SK-N-SH (cell line): ENCODE measurements around the gene ROBO1. TPM values are rescaled to one million over a fixed set of nuclear protein-coding genes. Genes with fewer than 3 reads are reported as not detected.

Experiments used
- CTCF ChIA-PET: fragments of 300-600, 350-600 bp; formaldehyde crosslinking; extraction: SDS; loops from one replicate; lab custom pipeline; 2021; lab: Yijun Ruan, JAX
- POLR2A ChIA-PET: fragments of 350-600 bp; sonication (Branson Sonifier 250); formaldehyde crosslinking; extraction: SDS; loops from one replicate; lab custom pipeline; 2020; ENCODE audit warnings: antibody characterized with exemption, inconsistent platforms; lab: Yijun Ruan, JAX
- DNase-seq: peaks from one replicate; pipeline ENCODE4 v3.0.0; 2012
- H2AFZ ChIP-seq: fragments of 200-600 bp; sonication (generic); 2 replicates; pipeline ENCODE4 v1.8.1; 2016; ENCODE audit warnings: antibody characterized with exemption, mild to moderate bottlenecking, low read depth
- H3F3A ChIP-seq: fragments of 200-600 bp; sonication (generic); replicated peaks from 2 replicates; pipeline ENCODE3; 2016; ENCODE audit warnings: antibody characterized with exemption, mild to moderate bottlenecking; ENCODE audit not compliant: insufficient read depth
- H3K27ac ChIP-seq, 2 experiments: fragments of 200-500 bp in 1 of 2; fragments of 200-600 bp in 1 of 2; sonication (Bioruptor generic) in 1 of 2; sonication (generic), shearing (Covaris generic) in 1 of 2; 2 replicates each; pipeline versions ENCODE4 v1.5.1 to v1.6.1; 2014 to 2016; ENCODE audit warnings: low read depth in 2 of 2, inconsistent platforms in 1 of 2, low read length in 1 of 2, mild to moderate bottlenecking in 1 of 2, mixed read lengths in 1 of 2
- H3K27me3 ChIP-seq: fragments of 200-600 bp; sonication (generic), shearing (Covaris generic); 2 replicates; pipeline ENCODE4 v1.6.1; 2016; ENCODE audit warnings: mixed run types; ENCODE audit not compliant: insufficient read depth
- H3K36me3 ChIP-seq, 2 experiments: fragments of 200-500 bp in 1 of 2; fragments of 200-600 bp in 1 of 2; sonication (Bioruptor generic) in 1 of 2; sonication (generic) in 1 of 2; replicated peaks in 1 of 2; 2 replicates each; pipeline versions ENCODE3 to v1.5.1; 2014 to 2016; ENCODE audit warnings: low read length in 1 of 2, mild to moderate bottlenecking in 1 of 2; ENCODE audit not compliant: insufficient read depth in 2 of 2, control insufficient read depth in 1 of 2
- H3K4me1 ChIP-seq, 2 experiments: fragments of 200-500 bp in 1 of 2; fragments of 200-600 bp in 1 of 2; sonication (Bioruptor generic) in 1 of 2; sonication (generic), shearing (Covaris generic) in 1 of 2; 2 replicates each; pipeline versions ENCODE4 v1.5.1 to v1.6.1; 2014 to 2016; ENCODE audit warnings: low read depth in 1 of 2, low read length in 1 of 2, mixed run types in 1 of 2; ENCODE audit not compliant: insufficient read depth in 2 of 2, control insufficient read depth in 1 of 2
- H3K4me2 ChIP-seq: fragments of 200-600 bp; sonication (generic), shearing (Covaris generic); 2 replicates; pipeline ENCODE4 v1.6.1; 2017; ENCODE audit warnings: mixed run types
- H3K4me3 ChIP-seq, 2 experiments: fragments of 200-500 bp in 1 of 2; fragments of 200-600 bp in 1 of 2; sonication (Bioruptor generic) in 1 of 2; sonication (generic), shearing (Covaris generic) in 1 of 2; 2 replicates each; pipeline versions ENCODE4 v1.5.1 to v1.8.1; 2014 to 2016; ENCODE audit warnings: low read depth in 2 of 2, inconsistent platforms in 1 of 2, low read length in 1 of 2, mild to moderate bottlenecking in 1 of 2, mixed read lengths in 1 of 2, moderate library complexity in 1 of 2
- H3K79me2 ChIP-seq: fragments of 200-600 bp; sonication (generic); 2 replicates; pipeline ENCODE4 v1.8.1; 2017; ENCODE audit warnings: mild to moderate bottlenecking; ENCODE audit not compliant: insufficient read depth
- H3K9ac ChIP-seq: fragments of 200-600 bp; sonication (generic); 2 replicates; pipeline ENCODE4 v1.6.1; 2017; ENCODE audit warnings: mixed run types
- H3K9me2 ChIP-seq: fragments of 200-600 bp; sonication (generic); 2 replicates; pipeline ENCODE4 v1.6.1; 2017; ENCODE audit warnings: mixed run types
- H3K9me3 ChIP-seq: fragments of 200-600 bp; sonication (generic); 2 replicates; pipeline ENCODE4 v1.6.1; 2017; ENCODE audit warnings: mixed run types, mild to moderate bottlenecking, moderate library complexity
- H4K20me1 ChIP-seq: fragments of 200-600 bp; sonication (generic); 2 replicates; pipeline ENCODE4 v1.6.1; 2017; ENCODE audit warnings: mild to moderate bottlenecking, mixed run types; ENCODE audit not compliant: insufficient read depth
- CHD2 ChIP-seq: fragments of 150-350 bp; IDR thresholded peaks from 2 replicates; pipeline ENCODE4 v1.6.1; 2018; ENCODE audit warnings: low read length; ENCODE audit not compliant: partially characterized antibody
- FOXM1 ChIP-seq: IDR thresholded peaks from 2 replicates; pipeline ENCODE4 v1.4.0; 2012; ENCODE audit warnings: low read depth, mild to moderate bottlenecking
- JUND ChIP-seq: IDR thresholded peaks from 2 replicates; pipeline ENCODE4 v1.4.0; 2012
- MEF2A ChIP-seq: IDR thresholded peaks from 2 replicates; pipeline ENCODE4 v1.4.0; 2012; ENCODE audit warnings: low read depth, borderline replicate concordance
- POLR2AphosphoS5 ChIP-seq: IDR thresholded peaks from 2 replicates; pipeline ENCODE4 v1.6.1; 2012; ENCODE audit warnings: low read depth, low read length
- RCOR1 ChIP-seq: fragments of 150-350 bp; IDR thresholded peaks from 2 replicates; pipeline ENCODE4 v1.6.1; 2017; ENCODE audit warnings: antibody characterized with exemption, low read length
- REST ChIP-seq: IDR thresholded peaks from 2 replicates; pipeline ENCODE4 v1.6.1; 2012; ENCODE audit warnings: mild to moderate bottlenecking, low read depth, low read length, moderate library complexity
- RFX5 ChIP-seq: IDR thresholded peaks from 2 replicates; pipeline ENCODE4 v1.6.1; 2012; ENCODE audit warnings: mild to moderate bottlenecking, improper control_type of control experiment, low read length
- RXRA ChIP-seq: IDR thresholded peaks from 2 replicates; pipeline ENCODE4 v1.4.0; 2012; ENCODE audit warnings: low read depth, mild to moderate bottlenecking, borderline replicate concordance
- SIN3A ChIP-seq: IDR thresholded peaks from 2 replicates; pipeline ENCODE4 v1.6.1; 2012; ENCODE audit warnings: low read depth, mild to moderate bottlenecking, low read length, moderate library complexity, borderline replicate concordance
- SMC3 ChIP-seq: IDR thresholded peaks from 2 replicates; pipeline ENCODE4 v1.6.1; 2012; ENCODE audit warnings: low read depth, low read length, improper control_type of control experiment
- TAF1 ChIP-seq: IDR thresholded peaks from 2 replicates; pipeline ENCODE4 v1.6.1; 2012; ENCODE audit warnings: low read depth, mild to moderate bottlenecking, low read length, moderate library complexity, borderline replicate concordance
- whole genome bisulfite sequencing: methylation state at CpG from one replicate; pipeline ENCODE4 v1.1.6; 2017; ENCODE audit warnings: low lambda C conversion rate; 5-methylcytosine and 5-hydroxymethylcytosine counted together
- polyA plus RNA-seq, 3 experiments: library from polyadenylated mRNA; depleted of rRNA; stranded (reverse); fragments of >200 nt; gene quantifications; 2 replicates each; pipeline ENCODE4 v1.2.3, GENCODE V29; 2012
- TF ChIP-seq, protein P1 (sequence below): fragments of 150-350 bp; IDR thresholded peaks from 2 replicates; pipeline ENCODE4 v1.6.1; 2016; ENCODE audit warnings: mild to moderate bottlenecking, low read depth, low read length
- TF ChIP-seq, protein P2 (sequence below): IDR thresholded peaks from 2 replicates; pipeline ENCODE4 v1.4.0; 2012; ENCODE audit warnings: low read depth, borderline replicate concordance

Gene ROBO1
- polyA plus RNA-seq, 1 of the 3 experiments (the other 2 are of a cell fraction), result 22.7 TPM

GRCh38 chr3:78728406-78729145, 1039.2 kb downstream of the ROBO1 start (continued):
- TF ChIP-seq JUND, result no peak
- TF ChIP-seq RXRA, result no peak
- no peak for TF ChIP-seq SMC3

DNA sequence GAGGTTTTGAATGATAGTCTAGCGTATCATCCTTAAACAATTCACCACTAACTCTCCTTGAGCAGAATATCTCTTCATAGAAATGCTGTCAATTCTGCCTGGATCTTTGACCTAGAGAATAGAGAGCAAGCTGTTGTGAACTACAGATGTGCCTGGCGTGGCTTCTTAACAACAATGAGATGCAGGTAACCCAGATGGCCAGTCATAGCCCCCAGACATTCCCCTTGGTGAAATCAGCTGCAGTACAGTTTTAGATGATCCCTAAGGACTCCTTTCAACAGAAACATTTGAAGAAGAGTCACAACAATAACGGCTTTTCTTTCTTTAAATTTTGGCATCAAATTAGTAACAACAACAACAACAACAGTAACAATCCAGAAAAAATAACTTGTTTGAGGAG, 1041.3 kb downstream of the ROBO1 start:
- Histone ChIP-seq H3K9ac (no peak overlapping the region), H3F3A (no peaks in the 10 kb centered on the region)
- CTCF ChIA-PET, result no interaction called here
- TF ChIP-seq REST (no peak), CHD2 (no peak), TAF1 (no peak), RFX5 (no peak), SIN3A (no peak), FOXM1 (no peak), MEF2A (no peak), POLR2AphosphoS5 (no peak), RCOR1 (no peak)
- TF ChIP-seq, protein P1, sequence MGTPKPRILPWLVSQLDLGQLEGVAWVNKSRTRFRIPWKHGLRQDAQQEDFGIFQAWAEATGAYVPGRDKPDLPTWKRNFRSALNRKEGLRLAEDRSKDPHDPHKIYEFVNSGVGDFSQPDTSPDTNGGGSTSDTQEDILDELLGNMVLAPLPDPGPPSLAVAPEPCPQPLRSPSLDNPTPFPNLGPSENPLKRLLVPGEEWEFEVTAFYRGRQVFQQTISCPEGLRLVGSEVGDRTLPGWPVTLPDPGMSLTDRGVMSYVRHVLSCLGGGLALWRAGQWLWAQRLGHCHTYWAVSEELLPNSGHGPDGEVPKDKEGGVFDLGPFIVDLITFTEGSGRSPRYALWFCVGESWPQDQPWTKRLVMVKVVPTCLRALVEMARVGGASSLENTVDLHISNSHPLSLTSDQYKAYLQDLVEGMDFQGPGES, result no peak
- TF ChIP-seq, protein P2, sequence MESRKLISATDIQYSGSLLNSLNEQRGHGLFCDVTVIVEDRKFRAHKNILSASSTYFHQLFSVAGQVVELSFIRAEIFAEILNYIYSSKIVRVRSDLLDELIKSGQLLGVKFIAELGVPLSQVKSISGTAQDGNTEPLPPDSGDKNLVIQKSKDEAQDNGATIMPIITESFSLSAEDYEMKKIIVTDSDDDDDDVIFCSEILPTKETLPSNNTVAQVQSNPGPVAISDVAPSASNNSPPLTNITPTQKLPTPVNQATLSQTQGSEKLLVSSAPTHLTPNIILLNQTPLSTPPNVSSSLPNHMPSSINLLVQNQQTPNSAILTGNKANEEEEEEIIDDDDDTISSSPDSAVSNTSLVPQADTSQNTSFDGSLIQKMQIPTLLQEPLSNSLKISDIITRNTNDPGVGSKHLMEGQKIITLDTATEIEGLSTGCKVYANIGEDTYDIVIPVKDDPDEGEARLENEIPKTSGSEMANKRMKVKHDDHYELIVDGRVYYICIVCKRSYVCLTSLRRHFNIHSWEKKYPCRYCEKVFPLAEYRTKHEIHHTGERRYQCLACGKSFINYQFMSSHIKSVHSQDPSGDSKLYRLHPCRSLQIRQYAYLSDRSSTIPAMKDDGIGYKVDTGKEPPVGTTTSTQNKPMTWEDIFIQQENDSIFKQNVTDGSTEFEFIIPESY, result no peak
- TF ChIP-seq, all 33 proteins: peak for 0
- Histone ChIP-seq H3K36me3 (no peaks in the 10 kb centered on the region), H3K9me3 (no peaks in the 10 kb centered on the region), H3K9me2 (no peaks in the 10 kb centered on the region), H4K20me1 (no peaks in the 10 kb centered on the region), H2AFZ (no peak overlapping the region), H3K79me2 (no peaks in the 10 kb centered on the region), H3K27ac (peak overlapping the region in 1 of 2 experiments; percentile 22; a peak in 2 of 4 replicates), H3K4me3 (no peak overlapping the region), H3K27me3 (no peaks in the 10 kb centered on the region), H3K4me1 (peaks cover 21 to 31% of the 10 kb centered on the region in 2 experiments; a peak in 3 of 4 replicates), H3K4me2 (no peak overlapping the region)
- 98% methylated on average over 3 of the region's 3 CpGs for WGBS
- DNase-seq, result no peak
- POLR2A ChIA-PET, result no interaction called here
